ENCODE results near the gene IDH3G.

The IDH3G gene

DNA sequence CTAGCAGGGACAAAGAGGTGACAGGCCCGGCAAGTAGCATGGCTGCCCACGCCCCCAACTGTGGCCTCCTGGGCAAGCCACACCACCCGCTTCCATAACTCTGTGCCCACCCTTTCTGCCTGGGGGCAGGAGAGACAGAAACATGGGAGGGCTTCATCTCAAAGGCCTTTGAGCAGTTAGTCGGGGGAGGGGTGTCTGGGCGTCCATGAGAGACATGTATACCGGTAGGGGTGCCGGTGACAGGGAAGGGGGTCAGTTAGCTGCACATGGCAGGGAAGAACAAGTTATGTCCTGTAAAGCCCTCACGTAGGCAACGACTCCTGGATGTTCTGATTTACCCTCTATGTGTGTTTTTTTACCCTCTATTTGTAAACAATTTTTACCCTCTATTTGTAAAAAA lies 26.9 kb upstream of the IDH3G start:
- TF ChIP-seq GATA2 (IDR thresholded peaks at IDR 0.05; ENCODE audit: low read depth, low read length) = no peak
- no peak for TF ChIP-seq GATA3 (IDR thresholded peaks at IDR 0.05; ENCODE audit: low read depth, low read length)

- no peak for TF ChIP-seq GATA3 (IDR thresholded peaks at IDR 0.05; ENCODE audit: low read depth, low read length)
Measured at GRCh38 chrX:153820601-153821000, 26.4 kb upstream of the IDH3G start.

GRCh38 chrX:153819384-153820040 lies 25.3 kb upstream of the IDH3G start:
- TF ChIP-seq GATA3 (IDR thresholded peaks at IDR 0.05; ENCODE audit: low read depth, low read length) (no peak), GATA2 (IDR thresholded peaks at IDR 0.05; ENCODE audit: low read depth, low read length) (no peak)

DNA sequence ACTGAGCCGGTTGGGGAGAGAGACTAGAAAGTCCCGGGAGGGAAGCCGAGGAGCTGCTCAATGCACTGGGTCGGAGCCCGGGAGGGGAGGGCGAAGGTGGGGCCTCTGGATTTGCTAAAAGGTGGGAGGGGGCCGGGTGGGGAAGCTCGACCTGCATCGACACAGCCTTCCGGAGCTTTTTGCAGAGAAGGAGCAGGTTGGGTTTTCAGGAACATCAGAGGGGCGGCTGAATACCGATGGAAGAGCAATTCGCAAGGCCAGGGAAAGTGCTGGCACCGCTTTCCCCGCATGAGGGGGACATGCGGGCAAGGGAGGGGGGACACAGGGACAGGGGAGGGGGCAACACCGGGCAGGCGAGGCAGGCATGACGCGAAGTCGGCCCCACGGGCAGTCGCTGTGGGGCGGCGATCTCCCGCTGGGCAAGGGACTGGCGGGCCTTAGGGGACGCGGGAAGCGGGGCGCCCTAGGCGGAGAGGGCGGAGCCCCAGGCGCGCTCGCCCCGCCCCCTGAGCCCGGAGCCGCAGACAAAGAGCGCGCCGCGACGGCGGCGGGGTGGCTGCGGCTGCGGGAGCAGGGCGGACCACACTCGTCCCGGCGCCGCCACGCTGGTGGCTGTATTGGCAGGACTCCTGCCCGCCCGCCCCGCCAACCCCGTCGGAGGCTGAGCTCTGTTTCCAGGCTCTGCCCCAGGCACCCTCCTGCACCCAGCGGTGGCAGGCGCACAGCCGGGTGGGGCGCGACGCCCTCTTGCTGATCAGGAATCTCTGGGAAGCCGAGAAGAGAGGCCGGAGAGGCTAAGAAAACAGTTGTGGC lies 24.6 kb upstream of the IDH3G start:
- TF ChIP-seq GATA2 (IDR thresholded peaks at IDR 0.05; ENCODE audit: low read depth, low read length) (no peak), GATA3 (IDR thresholded peaks at IDR 0.05; ENCODE audit: low read depth, low read length) (no peak)

- no peak for TF ChIP-seq GATA2 (IDR thresholded peaks at IDR 0.05; ENCODE audit: low read depth, low read length)
- no peak for TF ChIP-seq GATA3 (IDR thresholded peaks at IDR 0.05; ENCODE audit: low read depth, low read length)
Measured at GRCh38 chrX:153816831-153817690, 22.9 kb upstream of the IDH3G start.

- TF ChIP-seq GATA3 (IDR thresholded peaks at IDR 0.05; ENCODE audit: low read depth, low read length) (no peak), GATA2 (IDR thresholded peaks at IDR 0.05; ENCODE audit: low read depth, low read length) (no peak)
Measured at GRCh38 chrX:153814591-153815315, 20.6 kb upstream of the IDH3G start.

DNA sequence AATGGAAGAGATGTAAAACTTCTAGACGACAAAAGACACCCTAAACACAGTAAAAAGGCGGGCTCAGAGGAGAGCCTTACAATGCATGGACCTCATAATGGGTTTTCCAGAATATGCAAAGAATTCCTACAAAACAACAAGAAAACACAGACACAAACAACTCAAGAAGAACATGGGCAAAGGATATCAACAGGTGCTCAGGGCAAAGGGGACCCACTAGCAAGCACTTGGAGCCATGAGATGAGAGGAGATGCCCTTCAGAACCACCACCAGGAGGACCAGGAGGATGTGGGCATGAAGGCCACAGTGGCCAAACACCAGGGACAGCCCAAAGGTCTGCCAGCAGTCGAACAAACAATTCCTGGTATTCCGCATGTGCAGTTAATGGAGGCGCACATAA lies 19.0 kb upstream of the IDH3G start:
- TF ChIP-seq GATA3 (IDR thresholded peaks at IDR 0.05; ENCODE audit: low read depth, low read length) (no peak), GATA2 (IDR thresholded peaks at IDR 0.05; ENCODE audit: low read depth, low read length) (no peak)

DNA sequence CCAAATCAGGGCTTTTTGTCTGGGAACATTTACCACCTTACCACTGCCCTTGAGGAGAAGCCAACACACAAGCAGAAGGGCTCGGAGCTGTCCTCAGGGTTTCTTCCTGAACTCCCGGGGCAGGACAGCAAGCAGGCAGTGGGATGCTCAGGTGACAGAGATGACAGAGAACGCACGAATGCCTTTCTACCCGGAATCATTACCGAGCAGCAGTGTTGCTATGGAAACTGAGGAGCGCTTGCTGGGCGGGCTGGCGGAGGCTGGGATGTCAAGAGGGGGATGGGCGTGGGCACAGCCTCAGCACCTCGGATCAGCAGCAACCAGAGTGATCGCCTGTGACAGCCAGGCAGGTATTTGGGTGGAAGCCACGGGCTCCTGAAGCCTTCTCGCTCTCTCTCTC lies 18.0 kb upstream of the IDH3G start:
- no peak for TF ChIP-seq GATA2 (IDR thresholded peaks at IDR 0.05; ENCODE audit: low read depth, low read length)
- no peak for TF ChIP-seq GATA3 (IDR thresholded peaks at IDR 0.05; ENCODE audit: low read depth, low read length)

GRCh38 chrX:153807976-153808375 lies 13.8 kb upstream of the IDH3G start:
- no peak for TF ChIP-seq GATA2 (IDR thresholded peaks at IDR 0.05; ENCODE audit: low read depth, low read length)
- no peak for TF ChIP-seq GATA3 (IDR thresholded peaks at IDR 0.05; ENCODE audit: low read depth, low read length)

DNA sequence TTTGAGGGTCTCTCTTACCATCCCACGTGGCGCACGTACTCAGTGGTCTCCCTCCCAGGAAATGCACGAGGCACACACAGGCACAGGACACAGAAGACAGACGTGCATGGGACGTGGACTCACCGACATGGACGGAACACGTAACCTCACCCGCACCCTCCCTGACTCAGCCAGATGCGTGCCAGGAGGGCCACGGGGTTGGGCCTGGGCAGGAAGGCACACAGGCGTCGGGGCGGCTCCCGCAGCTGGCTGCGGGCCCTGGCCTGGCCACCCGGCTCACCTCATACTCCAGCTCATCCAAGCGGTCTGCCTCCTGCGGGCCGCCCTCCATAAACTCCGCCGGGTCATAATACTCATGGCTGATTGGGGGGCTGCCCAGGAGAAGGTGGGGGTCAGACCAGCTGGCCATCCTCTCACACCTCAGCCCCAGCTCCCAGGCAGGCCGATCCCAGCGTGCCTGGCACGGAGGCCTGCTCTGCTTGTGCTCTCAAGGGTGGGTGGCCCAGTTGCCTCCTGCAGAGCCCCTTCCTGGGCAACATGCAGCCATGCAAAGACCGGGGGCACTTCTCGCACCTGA lies 12.9 kb upstream of the IDH3G start:
- TF ChIP-seq GATA2 (IDR thresholded peaks at IDR 0.05; ENCODE audit: low read depth, low read length) (no peak), GATA3 (IDR thresholded peaks at IDR 0.05; ENCODE audit: low read depth, low read length) (no peak)

DNA sequence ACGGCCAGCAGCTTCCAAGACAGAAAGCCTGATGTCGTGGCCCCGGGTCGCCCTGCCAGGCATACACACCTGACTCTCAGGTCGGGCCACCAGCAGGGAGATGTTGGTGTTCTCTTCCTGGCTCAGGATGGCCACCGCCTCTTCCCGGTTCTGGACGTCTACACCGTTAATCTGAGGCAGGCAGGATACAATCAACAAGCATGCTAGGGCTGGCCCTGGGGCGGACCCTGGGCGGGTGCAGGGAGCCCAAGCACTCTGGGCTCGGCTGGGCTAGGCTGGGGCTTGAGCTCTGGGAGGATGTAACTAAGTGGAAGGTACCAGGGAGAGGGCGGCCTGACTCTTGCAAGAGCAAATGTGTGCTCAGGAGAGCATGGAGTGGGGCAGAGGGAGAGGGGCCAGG lies 11.3 kb upstream of the IDH3G start:
- TF ChIP-seq GATA3 (IDR thresholded peaks at IDR 0.05; ENCODE audit: low read depth, low read length) = no peak
- TF ChIP-seq GATA2 (IDR thresholded peaks at IDR 0.05; ENCODE audit: low read depth, low read length) = no peak

DNA sequence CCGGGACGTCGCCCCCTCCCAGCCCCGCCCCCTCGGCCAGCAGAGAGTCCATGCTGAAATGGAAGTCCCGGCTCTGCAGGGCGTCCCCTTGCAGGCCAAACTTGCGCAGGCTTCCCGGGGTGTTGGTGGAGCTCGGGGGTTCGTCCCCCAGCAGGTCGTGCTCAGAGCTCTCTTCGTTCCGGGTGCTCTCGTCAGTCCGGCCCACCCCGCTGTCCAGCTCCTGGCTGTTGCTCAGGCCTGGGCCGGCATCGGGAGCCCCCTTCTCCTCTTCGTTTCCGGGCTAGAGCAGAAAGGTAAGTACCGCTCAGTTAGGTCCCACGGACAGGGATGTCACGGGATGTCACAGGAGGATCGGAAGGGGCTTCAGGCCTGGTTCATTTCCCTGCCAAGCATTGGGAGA lies 10.4 kb upstream of the IDH3G start:
- TF ChIP-seq GATA3 (IDR thresholded peaks at IDR 0.05; ENCODE audit: low read depth, low read length) (no peak), GATA2 (IDR thresholded peaks at IDR 0.05; ENCODE audit: low read depth, low read length) (no peak)

- TF ChIP-seq GATA2 (IDR thresholded peaks at IDR 0.05; ENCODE audit: low read depth, low read length) (no peak), GATA3 (IDR thresholded peaks at IDR 0.05; ENCODE audit: low read depth, low read length) (no peak)
Measured at GRCh38 chrX:153804100-153804595, 10.0 kb upstream of the IDH3G start.
